ENCODE data around the gene DDX1.

DNA sequence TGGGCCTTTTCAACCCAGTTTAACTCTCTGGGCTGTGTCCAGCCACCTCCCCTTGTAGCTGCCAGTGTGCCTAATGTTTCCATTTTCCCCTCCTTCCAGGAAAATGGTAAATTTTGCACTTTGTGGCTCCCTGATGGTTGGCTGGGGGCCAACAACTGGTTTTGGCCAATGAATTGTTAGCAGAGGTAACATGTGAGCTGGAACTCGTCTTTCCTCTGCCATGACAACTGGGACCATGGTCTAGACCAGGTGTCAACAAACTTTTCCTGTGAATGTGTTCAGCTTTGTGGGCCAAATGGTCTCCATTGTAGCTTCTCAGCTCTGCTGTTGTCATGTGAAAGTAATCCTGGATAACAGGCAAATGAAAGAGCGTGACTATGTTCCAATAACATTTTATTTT is 87.2 kb downstream of the DDX1 start:
- TF ChIP-seq, protein P1, sequence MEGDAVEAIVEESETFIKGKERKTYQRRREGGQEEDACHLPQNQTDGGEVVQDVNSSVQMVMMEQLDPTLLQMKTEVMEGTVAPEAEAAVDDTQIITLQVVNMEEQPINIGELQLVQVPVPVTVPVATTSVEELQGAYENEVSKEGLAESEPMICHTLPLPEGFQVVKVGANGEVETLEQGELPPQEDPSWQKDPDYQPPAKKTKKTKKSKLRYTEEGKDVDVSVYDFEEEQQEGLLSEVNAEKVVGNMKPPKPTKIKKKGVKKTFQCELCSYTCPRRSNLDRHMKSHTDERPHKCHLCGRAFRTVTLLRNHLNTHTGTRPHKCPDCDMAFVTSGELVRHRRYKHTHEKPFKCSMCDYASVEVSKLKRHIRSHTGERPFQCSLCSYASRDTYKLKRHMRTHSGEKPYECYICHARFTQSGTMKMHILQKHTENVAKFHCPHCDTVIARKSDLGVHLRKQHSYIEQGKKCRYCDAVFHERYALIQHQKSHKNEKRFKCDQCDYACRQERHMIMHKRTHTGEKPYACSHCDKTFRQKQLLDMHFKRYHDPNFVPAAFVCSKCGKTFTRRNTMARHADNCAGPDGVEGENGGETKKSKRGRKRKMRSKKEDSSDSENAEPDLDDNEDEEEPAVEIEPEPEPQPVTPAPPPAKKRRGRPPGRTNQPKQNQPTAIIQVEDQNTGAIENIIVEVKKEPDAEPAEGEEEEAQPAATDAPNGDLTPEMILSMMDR (IDR thresholded peaks at IDR 0.05): no peak
- no peak for TF ChIP-seq POLR2A (IDR thresholded peaks at IDR 0.05)

Measured in uterus (tissue), 2 donors.